GM21447 (cell line): ENCODE measurements around the gene TMEM41A.
"Not testable (repeated sequence)": the region's sequence is repeated elsewhere in the genome, so short reads cannot be mapped to it uniquely, and the experiment has no call there.

Source experiments
- ATAC-seq: cut with Tn5 transposase; IDR thresholded peaks from one replicate; pipeline ENCODE4 v1.9.1; 2021; ENCODE audit not compliant: unreplicated experiment

TMEM41A gene

GRCh38 chr3:185489462-185489861 lies 9.4 kb downstream of the TMEM41A start:
- no peak for ATAC-seq

- no peak for ATAC-seq
Observed at GRCh38 chr3:185488465-185488864, 10.4 kb downstream of the TMEM41A start.

- no peak for ATAC-seq
Observed at GRCh38 chr3:185486394-185486793, 12.4 kb downstream of the TMEM41A start.

- ATAC-seq: no peak
Observed at GRCh38 chr3:185484296-185484695, 14.5 kb downstream of the TMEM41A start.

GRCh38 chr3:185479373-185479945 lies 19.4 kb downstream of the TMEM41A start:
- ATAC-seq: no peak

- ATAC-seq: no peak
Observed at GRCh38 chr3:185477316-185477715, 21.5 kb downstream of the TMEM41A start.

GRCh38 chr3:185474922-185475321 lies 23.9 kb downstream of the TMEM41A start:
- not testable (repeated sequence) for ATAC-seq

- no peak for ATAC-seq
Observed at GRCh38 chr3:185473290-185473815, 25.5 kb downstream of the TMEM41A start.

GRCh38 chr3:185470323-185470722 lies 28.5 kb downstream of the TMEM41A start:
- no peak for ATAC-seq

- no peak for ATAC-seq
Observed at GRCh38 chr3:185469542-185469941, 29.3 kb downstream of the TMEM41A start.

GRCh38 chr3:185466123-185466522 lies 32.7 kb downstream of the TMEM41A start:
- ATAC-seq: not testable (repeated sequence)

GRCh38 chr3:185465471-185465870 lies 33.4 kb downstream of the TMEM41A start:
- no peak for ATAC-seq

- no peak for ATAC-seq
Observed at GRCh38 chr3:185460719-185461350, 38.0 kb downstream of the TMEM41A start.

- no peak for ATAC-seq
Observed at GRCh38 chr3:185460309-185460708, 38.5 kb downstream of the TMEM41A start.

- ATAC-seq: no peak
Observed at GRCh38 chr3:185457376-185457775, 41.5 kb downstream of the TMEM41A start.

- ATAC-seq: not testable (repeated sequence)
Observed at GRCh38 chr3:185451432-185451831, 47.4 kb downstream of the TMEM41A start.

- no peak for ATAC-seq
Observed at GRCh38 chr3:185448107-185448506, 50.7 kb downstream of the TMEM41A start.

GRCh38 chr3:185444329-185444728 lies 54.5 kb downstream of the TMEM41A start:
- no peak for ATAC-seq

GRCh38 chr3:185442031-185442430 lies 56.8 kb downstream of the TMEM41A start:
- ATAC-seq: no peak

- ATAC-seq: no peak
Observed at GRCh38 chr3:185439745-185440466, 58.9 kb downstream of the TMEM41A start.
